ENCODE data around the gene NFE2L3. TPM values are rescaled to one million over a fixed set of nuclear protein-coding genes. Genes with fewer than 3 reads are reported as not detected.

The NFE2L3 gene
- total RNA-seq, 1 experiment from 2014 or later = 8.5 TPM

DNA sequence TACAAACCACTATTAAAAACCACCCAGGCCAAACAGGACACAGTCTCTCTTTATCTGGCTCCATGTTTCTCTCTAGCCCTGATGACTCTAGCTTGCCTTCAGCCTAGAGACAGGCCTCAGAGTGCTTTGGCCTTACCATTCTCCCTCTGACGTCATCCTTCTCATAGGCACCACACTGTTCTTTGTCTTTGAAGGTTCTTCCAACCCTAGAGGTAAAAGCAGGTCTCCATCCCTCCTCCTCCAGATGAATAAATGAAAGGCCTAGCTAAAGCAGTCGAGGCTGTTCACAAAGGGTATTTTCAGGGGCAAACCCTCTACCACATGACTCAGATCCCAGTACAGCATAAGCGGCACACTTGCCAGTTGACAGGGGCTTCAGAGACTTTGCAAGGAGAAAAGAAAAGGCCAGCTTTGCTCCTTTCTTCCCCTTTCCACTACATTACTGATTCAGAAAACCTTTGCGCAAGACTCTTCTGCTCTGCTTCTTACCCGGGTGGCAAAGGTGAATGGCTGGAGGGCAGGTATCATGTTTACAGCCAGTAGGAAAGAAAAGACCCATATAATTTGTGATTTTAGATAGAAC, 14.8 kb downstream of the NFE2L3 start:
- H3K4me1 ChIP-seq (ENCODE audit: insufficient read depth, low read length, poor library complexity, severe bottlenecking) = no peaks in the 10 kb centered on the region
- POLR2A ChIA-PET (ENCODE audit: low non-redundant PET) = no interaction called here
- no peak for DNase-seq (ENCODE audit: low spot score)
- H3K27ac ChIP-seq (ENCODE audit: low read depth, low read length, poor library complexity, severe bottlenecking) = no peak overlapping the region
- intact Hi-C loops (cut with micrococcal nuclease; ENCODE audit: unreplicated experiment) = no loop called here
- H3K9me3 ChIP-seq (ENCODE audit: low read depth, low read length, poor library complexity, severe bottlenecking) = no peaks in the 10 kb centered on the region
- BruUV-seq (replicated peaks) = no TSS peak
- no peaks in the 10 kb centered on the region for H3K27me3 ChIP-seq (replicated peaks; ENCODE audit: insufficient read depth, low read depth, low read length, poor library complexity)
- CTCF ChIA-PET = no interaction called here
- H3K4me3 ChIP-seq (ENCODE audit: low read depth, low read length, poor library complexity, severe bottlenecking) = no peak overlapping the region
- TF ChIP-seq EZH2 (IDR thresholded peaks at IDR 0.05; ENCODE audit: borderline replicate concordance, low read depth, low read length, poor library complexity, severe bottlenecking) = no peak
- TF ChIP-seq, protein P1, sequence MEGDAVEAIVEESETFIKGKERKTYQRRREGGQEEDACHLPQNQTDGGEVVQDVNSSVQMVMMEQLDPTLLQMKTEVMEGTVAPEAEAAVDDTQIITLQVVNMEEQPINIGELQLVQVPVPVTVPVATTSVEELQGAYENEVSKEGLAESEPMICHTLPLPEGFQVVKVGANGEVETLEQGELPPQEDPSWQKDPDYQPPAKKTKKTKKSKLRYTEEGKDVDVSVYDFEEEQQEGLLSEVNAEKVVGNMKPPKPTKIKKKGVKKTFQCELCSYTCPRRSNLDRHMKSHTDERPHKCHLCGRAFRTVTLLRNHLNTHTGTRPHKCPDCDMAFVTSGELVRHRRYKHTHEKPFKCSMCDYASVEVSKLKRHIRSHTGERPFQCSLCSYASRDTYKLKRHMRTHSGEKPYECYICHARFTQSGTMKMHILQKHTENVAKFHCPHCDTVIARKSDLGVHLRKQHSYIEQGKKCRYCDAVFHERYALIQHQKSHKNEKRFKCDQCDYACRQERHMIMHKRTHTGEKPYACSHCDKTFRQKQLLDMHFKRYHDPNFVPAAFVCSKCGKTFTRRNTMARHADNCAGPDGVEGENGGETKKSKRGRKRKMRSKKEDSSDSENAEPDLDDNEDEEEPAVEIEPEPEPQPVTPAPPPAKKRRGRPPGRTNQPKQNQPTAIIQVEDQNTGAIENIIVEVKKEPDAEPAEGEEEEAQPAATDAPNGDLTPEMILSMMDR (conservative IDR thresholded peaks at IDR 0.05; ENCODE audit: low read depth, low read length) = no peak
- H3K36me3 ChIP-seq (ENCODE audit: insufficient read depth, low read length, poor library complexity, severe bottlenecking) = no peaks in the 10 kb centered on the region

DNA sequence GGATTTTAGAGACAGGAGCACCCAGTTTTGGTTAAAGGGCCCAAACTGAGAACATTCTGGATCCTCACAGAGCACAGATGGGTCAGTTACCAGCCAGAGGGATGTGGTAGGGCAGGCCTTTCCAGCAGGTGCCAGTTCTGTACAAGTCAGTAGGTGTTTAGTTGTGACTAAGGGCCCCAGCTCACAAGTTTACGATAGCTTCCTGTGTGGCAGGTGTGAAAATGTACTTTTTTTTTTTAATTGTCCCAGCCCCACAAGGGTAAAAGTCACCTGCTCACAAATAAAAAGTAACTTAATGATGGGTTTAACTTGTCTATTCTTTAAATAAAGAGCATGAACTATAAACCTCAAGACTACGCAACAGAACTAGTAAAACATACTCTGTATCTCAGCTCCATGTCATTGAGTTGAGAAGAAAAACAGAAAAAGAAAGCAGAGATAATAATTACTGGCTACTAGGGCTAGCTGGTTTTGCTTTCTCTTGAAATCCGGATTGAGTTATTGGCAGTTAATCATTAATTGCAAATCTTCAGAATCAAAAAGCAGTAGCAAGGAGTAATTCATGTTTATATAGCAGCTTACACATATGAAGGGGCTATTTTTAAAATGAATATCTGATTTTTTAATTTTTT, 15.4 kb downstream of the NFE2L3 start:
- Histone ChIP-seq H3K27ac (ENCODE audit: low read depth, low read length, poor library complexity, severe bottlenecking) (no peak overlapping the region), H3K9me3 (ENCODE audit: low read depth, low read length, poor library complexity, severe bottlenecking) (no peaks in the 10 kb centered on the region), H3K36me3 (ENCODE audit: insufficient read depth, low read length, poor library complexity, severe bottlenecking) (no peaks in the 10 kb centered on the region), H3K4me1 (ENCODE audit: insufficient read depth, low read length, poor library complexity, severe bottlenecking) (no peaks in the 10 kb centered on the region), H3K4me3 (ENCODE audit: low read depth, low read length, poor library complexity, severe bottlenecking) (no peak overlapping the region), H3K27me3 (replicated peaks; ENCODE audit: insufficient read depth, low read depth, low read length, poor library complexity) (no peaks in the 10 kb centered on the region)
- TF ChIP-seq EZH2 (IDR thresholded peaks at IDR 0.05; ENCODE audit: borderline replicate concordance, low read depth, low read length, poor library complexity, severe bottlenecking) = no peak
- TF ChIP-seq, protein P1 (conservative IDR thresholded peaks at IDR 0.05; ENCODE audit: low read depth, low read length) = no peak
- no TSS peak for BruUV-seq (replicated peaks)
- DNase-seq (ENCODE audit: low spot score) = no peak
- ChIA-PET CTCF (no interaction called here), POLR2A (ENCODE audit: low non-redundant PET) (no interaction called here)
- intact Hi-C loops (cut with micrococcal nuclease; ENCODE audit: unreplicated experiment) = no loop called here

DNA sequence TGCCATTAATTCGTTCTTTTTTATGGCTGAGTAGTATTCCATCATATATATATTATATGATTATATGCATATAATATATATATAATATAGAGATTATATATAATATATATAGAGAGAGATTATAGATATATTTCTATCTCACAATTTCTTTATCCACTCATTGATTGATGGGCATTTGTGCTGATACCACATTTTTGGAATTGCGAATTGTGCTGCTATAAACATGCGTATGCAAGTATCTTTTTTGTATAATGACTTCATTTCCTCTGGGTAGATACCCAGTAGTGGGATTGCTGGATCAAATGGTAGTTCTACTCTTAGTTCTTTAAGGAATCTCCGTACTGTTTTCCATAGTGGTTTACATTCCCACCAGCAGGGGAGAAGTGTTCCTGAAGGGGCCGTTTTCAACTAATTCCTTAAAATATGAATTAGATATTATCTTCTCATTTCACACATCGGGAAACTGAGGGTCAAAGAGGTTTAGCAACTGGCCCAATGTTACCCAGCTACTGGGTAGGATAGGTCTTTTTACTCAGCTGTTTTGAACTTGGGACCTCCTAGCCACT, 16.5 kb downstream of the NFE2L3 start:
- TF ChIP-seq EZH2 (IDR thresholded peaks at IDR 0.05; ENCODE audit: borderline replicate concordance, low read depth, low read length, poor library complexity, severe bottlenecking) = no peak
- TF ChIP-seq, protein P1 (conservative IDR thresholded peaks at IDR 0.05; ENCODE audit: low read depth, low read length) = no peak
- Histone ChIP-seq H3K4me1 (ENCODE audit: insufficient read depth, low read length, poor library complexity, severe bottlenecking) (no peaks in the 10 kb centered on the region), H3K36me3 (ENCODE audit: insufficient read depth, low read length, poor library complexity, severe bottlenecking) (no peaks in the 10 kb centered on the region), H3K27me3 (replicated peaks; ENCODE audit: insufficient read depth, low read depth, low read length, poor library complexity) (no peaks in the 10 kb centered on the region), H3K27ac (ENCODE audit: low read depth, low read length, poor library complexity, severe bottlenecking) (no peak overlapping the region), H3K9me3 (ENCODE audit: low read depth, low read length, poor library complexity, severe bottlenecking) (no peaks in the 10 kb centered on the region), H3K4me3 (ENCODE audit: low read depth, low read length, poor library complexity, severe bottlenecking) (no peak overlapping the region)
- BruUV-seq (replicated peaks) = no TSS peak
- ChIA-PET POLR2A (ENCODE audit: low non-redundant PET) (no interaction called here), CTCF (no interaction called here)
- DNase-seq (ENCODE audit: low spot score) = no peak
- intact Hi-C loops (cut with micrococcal nuclease; ENCODE audit: unreplicated experiment) = no loop called here

All from A673 (cell line).